MV-4-11 (cell line): ENCODE data around the gene MBNL2.

ENCODE experiments used
- DNase-seq: peaks from one replicate; lab custom pipeline; 2025; lab: John Stamatoyannopoulos, UW

The MBNL2 gene

DNA sequence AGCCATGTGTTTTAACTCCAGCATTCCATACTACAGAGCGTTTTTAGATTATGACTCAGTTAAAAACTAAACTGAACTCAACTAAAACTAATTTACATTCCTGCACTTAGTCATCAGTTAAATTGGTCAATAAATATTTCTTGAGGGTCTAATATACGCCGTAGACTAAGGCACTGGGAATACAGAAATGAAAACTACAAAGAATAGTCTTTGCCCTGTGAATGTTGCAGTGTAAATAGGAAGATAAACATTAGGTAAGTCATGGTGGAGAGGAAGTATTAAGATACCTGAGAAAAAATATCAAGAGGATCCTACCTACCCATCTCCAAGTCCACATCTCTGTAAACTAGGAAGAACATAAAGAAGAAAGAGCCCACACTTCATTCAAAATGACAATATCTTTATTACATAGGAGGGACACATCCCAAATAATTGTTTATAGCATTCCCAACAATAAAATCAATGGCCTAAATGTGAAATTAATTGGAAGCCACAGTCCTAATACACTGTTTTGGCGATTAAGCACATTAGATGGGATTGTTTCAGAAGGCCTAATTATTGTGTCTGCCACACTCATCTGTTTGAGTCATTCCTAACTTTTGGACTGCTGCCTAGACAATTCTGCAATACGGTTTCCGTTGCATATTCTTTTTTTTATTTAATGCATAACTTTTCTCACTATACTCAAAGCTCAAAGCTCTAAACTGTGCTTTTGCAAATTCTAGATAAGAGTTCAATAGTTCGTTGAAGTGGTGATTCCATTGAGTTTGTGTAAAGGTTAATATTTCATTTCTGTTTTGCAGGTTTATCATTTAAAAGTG lies 52.9 kb downstream of the MBNL2 start:
- no peak for DNase-seq

DNA sequence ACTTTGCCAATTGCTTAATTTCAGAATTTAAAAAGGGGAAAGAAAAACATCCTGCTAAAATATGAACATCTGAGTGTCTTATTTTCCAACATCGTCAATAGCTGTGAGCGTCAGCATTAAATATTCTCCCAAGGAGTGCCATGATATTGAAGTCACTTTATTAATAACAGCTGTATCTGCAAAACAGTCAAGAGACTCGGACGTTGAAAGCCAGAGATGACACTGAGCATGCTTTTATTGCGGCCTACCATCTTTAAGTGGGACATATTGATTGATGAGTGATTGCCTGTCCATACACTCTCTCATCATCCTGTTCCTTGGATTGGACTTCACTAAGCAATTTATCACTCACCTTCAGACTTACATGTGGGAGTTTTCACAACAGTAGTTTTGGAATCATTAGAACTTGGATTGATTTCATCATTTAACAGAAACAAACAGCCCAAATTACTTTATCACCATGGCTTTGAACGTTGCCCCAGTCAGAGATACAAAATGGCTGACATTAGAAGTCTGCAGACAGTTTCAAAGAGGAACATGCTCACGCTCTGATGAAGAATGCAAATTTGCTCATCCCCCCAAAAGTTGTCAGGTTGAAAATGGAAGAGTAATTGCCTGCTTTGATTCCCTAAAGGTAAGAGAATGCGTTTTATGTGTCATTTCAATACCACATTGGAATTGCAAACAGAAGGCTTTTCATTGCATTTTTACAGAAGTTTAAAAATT lies 53.8 kb downstream of the MBNL2 start:
- DNase-seq: no peak

DNA sequence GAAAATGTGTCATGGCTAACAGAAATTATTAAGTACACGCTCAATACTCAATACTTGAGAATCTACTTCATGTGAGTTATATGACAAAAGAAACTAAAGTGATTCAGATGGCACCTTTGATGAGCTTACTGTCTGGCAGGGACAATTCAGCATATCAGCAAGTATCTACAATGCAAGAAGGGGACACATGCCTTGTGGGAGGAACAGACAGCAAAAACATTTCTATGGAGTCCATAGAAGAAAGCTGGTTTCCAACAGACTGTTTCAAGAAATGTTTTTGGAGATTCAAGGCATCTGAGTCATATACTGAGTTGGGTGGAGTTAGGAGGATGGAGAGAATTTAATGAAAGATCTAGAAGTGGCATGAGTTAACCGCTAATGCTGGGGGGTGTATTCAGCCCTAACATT lies 54.7 kb downstream of the MBNL2 start:
- DNase-seq: no peak

DNA sequence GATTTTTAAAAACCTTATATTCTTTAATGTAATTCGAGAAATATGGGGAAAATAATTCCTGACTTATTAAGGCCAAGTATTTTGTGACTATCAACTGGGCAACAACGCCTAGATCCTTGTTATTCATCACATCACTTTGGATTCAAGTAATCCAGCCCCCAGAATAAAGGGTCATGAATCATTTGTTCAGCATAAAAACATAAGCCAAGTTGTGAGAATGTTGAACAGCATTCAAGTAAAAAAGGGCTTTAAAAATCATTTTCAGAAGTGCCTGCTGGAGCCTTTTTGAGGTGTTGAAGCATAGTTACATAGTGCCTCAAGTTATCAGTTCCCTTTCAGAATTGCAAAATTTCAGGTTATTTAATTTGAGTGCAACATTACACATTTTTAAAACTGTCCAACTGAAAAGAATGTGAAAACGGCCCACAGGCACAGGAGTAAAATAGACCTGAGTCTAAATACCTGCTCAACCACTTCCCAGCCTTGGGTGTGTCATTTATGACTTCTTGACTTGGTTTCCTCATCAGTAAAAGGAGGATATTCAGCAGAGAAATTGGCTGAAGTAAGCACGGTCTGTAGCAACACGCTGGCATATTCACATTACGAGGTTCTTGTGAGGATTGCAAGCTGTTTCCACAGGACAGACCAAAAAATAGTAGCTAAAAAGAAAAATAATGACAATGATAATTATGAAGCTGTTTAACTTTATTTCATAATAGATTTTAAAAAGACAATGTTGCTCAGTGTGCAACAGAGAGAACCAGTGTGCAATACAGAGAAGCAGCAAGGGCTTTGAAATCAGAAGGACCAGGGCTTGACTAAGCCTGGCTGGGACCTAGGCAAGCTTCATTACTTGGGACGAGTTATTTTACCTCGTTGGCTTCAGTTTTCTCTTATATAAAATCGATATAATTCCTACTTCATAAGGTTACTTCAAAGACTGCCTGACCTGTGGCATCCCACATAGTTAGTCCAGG lies 56.6 kb downstream of the MBNL2 start:
- DNase-seq: no peak

DNA sequence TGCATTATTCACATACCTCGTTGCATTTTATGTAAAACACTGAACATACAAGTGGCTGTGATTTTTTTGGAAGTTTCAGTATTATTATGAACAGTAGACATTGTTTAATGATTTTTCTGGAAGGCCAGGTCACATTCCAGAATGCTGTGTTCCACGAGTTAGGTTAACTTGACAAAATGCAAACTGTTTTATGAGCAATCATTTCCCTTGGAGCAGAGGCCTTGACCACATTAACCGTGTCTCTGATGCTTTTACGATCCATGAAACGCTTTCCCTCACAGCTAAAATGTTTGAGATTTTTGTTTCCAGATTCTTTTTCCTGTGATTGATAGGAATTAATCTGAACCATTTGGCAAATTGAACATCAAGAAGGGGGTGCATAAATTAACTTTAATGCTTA lies 57.8 kb downstream of the MBNL2 start:
- no peak for DNase-seq

DNA sequence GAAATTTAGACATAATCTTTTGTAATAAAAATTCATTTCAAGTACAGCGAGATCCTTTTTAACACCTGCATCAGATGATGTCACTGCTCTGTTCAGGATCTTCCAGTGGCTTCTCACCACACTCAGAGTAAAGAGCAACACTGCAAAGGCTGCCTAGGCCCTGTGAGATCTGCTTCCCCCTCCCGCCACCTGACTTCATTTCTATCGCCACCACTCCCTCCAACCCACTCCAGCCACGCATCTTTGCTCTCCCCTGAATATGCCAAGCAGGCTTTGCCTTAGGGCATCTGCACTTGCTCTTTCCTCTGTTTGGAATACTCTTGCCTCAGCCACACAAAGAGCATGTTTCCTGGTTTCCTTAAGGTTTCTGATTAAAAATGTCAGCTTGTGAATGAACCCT lies 58.3 kb downstream of the MBNL2 start:
- no peak for DNase-seq

DNA sequence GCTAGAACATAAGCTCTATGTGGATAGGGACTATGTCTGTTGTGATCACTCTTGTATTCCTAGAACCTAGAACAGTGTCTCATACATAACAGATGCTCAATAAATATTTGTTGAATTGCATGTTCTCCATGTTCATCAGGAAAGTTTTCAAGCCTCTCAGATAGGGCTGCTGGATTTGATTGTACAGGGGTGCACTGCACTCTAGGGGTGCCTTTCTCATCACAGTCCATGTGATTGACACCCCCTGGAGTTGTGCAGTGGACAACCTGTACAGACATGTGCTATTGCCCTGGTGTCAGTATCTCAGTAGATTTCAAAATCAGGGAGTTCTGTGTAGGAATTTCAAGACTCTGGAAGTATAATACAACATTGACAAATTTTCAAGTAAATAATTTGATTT lies 58.9 kb downstream of the MBNL2 start:
- no peak for DNase-seq

DNA sequence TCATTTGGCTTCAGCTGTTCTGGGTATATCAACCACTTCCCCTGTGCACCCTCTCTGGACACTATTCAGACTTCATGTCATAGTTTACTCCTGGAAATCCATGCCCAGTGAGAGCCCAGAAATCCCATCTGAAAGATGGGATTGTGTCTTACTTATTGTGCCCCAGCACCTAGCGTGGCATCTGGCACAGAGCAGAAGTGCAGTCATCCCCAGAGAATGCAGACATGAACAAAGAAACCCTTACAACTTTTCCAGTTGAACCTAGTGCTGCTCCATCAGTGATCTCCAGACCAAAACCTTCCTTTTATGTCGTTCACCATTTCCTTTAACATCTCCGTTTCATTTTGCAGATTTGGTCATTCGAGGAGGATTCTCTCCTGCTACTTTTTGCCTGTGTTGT lies 60.6 kb downstream of the MBNL2 start:
- DNase-seq: no peak

DNA sequence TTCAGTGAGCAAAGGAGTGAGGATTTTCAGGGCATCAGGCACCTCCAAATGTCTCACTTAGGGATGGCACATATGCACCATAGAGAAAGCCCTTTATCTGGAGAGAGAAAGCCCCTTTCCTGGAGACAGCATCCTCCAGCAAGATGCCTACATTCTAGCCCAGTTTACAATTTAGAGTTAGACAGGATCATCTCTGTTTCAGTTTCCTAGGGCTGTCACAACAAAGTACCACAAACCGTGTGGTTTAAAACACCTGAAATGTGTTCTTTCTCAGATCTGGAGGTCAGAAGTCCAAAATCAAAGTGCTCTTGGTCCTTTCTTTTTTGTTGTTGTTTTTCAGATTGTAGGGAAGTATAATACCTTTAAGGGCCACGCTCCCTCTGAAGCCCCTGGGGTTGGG lies 61.8 kb downstream of the MBNL2 start:
- no peak for DNase-seq

DNA sequence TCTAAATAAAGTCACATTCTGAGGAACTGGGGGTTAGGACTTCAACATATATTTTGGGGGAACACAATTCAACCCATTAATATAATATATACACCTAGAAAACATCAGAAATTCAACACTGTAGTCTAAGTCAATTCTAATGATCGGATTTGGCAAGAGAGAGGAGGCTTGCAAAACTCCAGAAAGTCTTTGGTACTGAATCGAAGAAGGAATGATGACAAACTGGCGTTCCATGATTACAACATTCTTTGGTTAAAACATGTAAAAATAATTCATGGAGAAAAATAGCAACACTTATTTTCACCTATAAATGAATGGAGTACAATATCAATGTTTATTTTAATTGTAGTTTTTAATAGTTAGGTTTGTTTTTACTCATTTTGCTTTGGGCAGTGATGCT lies 62.4 kb downstream of the MBNL2 start:
- no peak for DNase-seq

DNA sequence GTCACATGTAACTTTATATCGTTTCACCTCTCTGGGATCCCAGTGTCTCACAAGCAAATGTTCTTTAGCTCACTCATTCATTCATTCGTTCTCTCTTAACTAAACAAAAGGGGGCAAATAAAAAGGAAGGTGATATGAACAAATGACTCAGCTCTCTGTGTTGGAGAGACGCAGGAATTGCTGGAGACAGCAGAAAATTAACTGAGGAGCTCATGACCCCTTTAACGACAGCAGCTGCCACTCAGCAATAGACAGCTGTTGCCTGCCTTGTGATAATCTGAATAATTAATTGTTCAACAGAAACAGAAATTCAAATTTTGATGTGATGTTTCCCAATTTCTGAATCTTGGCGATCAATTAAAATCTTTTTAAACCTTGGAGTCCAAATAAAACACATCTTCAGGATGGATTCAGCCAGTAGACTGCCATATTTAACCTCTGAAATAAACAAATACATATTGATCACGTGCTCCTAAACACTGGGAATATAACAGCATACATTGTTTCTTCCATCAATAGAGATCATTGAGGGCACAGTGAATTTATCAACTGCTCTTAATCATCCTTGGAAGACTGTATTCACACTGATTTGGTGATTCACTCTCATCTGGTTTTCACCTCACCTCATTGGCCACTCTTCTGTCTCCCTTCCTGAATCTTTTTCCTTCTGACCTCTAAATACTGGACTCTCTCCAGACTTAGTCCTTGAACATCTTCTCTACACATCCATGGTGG lies 63.3 kb downstream of the MBNL2 start:
- DNase-seq: no peak

DNA sequence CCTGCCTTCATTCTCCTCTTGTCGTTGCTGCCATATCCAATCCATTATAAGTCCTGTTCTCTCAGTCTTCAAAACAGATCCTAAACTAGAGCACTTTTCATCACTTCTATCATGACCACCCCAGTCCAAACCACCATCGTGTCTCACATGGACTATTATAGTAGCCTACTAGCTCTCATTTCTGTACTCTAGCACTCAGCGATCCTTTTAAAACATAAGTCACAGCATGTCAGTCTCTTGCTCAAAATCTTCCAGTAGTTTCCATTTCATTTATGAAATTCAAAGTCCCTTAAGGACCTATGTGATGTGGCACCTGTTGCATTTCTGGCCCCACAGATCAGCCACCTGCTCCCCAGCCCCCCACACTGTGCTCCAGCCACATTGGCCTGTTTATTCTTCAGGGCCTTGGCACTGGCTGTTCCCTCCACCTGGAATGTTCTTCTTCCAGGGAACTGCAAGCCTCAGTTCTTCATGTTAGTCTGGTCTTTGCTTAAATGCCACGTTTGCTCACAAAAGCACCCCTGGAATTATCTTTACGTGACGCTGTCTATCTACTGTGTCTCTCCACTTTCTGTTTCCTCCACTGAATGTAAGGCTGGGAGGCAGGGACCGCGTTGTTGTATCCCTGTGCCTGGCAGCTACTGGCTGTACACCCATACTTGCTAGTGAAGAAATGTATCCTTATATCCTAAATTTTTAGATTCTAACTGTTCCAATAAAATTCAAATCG lies 64.3 kb downstream of the MBNL2 start:
- DNase-seq: no peak

DNA sequence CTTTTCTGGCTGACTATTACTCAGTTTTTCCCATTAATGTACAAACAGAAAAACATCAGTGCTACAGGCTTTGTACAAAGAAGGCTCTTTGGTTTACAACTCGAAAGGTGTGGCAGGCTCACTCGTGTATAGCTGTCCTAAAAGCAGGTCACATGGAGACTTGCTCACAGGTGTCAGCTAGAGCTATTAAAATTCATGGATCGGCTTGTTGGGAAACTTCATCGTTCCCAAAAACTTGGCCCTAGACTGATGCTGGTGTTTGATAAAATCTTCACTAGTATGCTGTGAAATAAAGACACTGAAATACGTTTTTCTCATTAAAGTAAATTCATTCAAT lies 64.9 kb downstream of the MBNL2 start:
- no peak for DNase-seq

DNA sequence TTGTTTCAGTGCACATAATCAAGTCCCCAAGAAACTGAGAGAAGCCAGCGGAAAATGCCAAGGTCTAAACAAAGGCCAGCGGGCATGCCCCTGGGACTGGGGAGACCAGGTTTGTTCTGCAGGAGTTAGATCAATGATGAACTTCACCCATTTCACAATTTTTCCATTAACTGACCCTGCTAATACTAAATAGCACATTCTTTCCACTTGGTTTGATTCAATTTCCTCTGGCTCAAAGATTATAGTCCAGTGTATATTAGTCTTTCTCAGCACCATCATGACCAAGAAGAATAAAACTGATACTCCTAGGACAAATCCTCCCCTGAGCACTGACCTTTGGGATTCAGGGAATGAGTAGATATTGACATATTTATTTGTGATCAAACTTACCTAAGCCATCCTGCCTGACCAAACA lies 66.4 kb downstream of the MBNL2 start:
- no peak for DNase-seq

DNA sequence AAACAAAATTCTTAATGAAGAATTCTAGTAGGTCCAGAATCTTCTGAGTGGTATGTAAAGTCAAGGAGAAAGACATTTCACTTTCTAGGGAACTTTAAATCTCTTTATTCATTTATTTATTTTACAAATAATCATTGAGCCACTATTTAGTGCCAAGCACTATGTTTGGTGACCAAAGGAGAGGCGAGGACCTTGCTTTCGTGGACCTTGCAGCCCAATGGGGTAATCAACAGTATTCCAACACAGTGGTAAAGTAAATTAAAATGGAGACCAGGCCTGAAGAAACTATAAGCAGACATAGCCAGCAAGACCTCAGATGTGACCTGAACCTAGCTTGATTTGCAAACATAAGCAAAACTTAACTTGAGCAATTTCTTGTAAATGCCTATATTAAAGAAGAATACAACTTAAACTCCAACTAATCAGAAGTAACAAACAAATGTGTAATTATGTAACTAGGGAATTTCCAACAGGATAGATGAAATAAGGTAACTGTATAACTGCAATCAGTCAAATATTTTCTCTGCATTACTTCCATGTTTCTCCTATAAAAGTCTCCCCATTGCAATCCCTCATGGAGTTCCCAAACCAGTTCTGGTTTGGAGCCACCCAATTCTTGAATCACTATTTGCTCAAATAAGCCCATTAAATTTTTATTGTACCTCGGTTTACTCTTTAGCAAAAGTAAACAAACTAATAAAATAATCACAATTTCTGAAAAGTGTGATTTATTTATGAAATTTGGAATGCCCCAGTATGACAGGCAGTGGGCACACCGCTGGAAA lies 67.6 kb downstream of the MBNL2 start:
- DNase-seq: no peak

DNA sequence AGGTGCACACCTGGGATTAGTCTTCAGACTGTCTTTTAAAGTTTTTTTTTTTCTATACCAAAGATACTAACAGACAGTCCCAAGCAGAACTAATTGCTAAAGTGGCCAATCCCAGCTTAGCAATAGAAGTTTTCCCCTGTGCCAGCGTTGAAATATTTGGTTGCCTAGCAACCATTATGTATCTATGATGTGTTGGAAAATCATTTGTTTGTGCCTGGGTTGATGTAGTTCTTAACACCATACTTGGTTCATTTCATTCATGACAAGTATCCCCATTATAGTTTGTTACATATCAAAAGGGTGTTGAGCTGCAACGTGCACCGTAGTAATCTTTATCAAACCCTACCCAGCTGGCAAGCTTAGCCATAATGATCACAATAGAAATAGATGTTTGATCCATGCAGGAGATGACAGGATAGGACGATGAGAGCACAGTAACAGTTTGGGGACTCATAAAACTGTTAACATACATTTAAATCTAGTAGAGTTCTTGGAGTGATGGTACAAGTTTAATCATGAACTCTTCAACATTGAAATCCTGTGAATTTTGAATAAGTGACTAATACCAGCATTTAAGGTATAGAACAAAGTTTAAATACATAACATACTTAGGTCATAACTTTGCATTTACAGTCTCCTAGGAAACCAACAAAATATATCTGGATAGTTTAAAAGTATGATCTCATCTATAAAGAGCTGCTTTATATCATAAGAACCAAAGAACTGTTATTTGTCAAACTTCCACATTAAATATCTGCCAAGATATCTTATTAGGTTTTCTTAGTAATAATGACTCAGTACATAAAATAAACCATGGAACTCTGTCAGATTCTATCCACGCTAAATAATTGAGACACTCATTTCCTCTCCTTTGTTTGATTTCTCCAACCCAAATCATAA lies 73.4 kb downstream of the MBNL2 start:
- no peak for DNase-seq

DNA sequence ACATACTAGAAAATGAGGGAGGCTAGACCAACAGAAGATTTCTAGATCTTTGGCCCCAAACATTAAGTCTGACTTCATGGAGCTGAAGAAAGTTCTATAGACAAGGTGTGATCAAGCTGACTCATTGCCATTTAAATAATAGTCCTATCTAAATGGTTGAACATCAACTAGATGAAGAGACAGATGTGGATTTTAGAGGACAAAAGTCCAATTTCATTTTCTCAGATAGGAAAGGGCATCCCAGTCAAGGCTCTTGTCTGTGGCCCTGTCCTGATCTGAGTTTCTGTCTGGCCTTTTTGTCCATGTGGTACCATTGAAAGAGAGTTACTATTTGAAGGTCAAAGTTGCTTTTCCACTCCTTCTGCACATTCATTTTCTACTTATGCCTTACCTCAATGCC lies 74.6 kb downstream of the MBNL2 start:
- no peak for DNase-seq

DNA sequence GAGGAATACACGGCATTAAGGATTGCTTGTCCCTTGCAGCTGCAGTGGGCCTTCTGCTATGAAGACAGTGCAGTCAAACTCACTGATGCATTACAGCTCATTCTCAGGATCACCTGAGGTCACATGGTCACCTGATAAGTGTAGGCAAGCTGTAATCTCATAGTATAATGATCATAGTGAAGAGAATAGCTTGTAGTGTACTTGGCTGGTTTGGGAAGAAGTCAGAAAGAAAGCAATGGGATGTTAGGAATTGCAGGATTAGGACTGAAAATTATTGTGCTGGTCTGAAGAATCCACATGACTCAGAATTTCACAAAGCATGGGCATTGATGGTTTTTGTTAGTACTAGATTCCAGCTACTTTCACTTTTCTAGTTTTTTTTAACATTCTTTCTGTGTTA lies 76.7 kb downstream of the MBNL2 start:
- DNase-seq: no peak

DNA sequence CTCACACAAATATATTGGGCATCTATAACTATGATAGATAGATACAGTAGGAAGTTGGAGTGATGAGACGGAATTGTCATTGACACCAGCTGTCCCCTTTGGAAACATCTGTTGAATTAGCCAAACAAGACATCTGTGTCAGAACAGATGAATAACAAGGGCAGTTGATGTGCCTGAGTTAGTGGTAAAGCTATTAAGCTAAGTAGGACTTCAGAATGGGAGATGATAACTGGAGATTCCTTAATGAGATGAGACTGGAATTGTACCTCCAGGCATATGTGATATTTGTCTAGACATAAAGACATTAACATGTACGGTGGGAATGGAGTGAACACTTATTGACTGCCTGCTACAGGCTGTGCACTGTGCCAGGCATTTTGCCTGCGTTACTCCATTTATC lies 78.7 kb downstream of the MBNL2 start:
- DNase-seq: no peak
